CD4-positive, CD25-positive, alpha-beta regulatory T cell (primary cell): ENCODE measurements around the gene ALG14. TPM values are rescaled to one million over a fixed set of nuclear protein-coding genes. Genes with fewer than 3 reads are reported as not detected.
"Not testable (repeated sequence)": the region's sequence is repeated elsewhere in the genome, so short reads cannot be mapped to it uniquely, and the experiment has no call there.

ENCODE experiments used
- ATAC-seq, 2 donors: fragments of 150-1000 bp; cut with Tn5 transposase; one replicate each; pipeline ENCODE4 v1.10.0; 2021; ENCODE audit warnings: low read depth in 2 of 2, moderate number of reproducible peaks in 2 of 2, moderate library complexity in 1 of 2
- DNase-seq, 3 donors: peaks; one replicate each; pipeline versions ENCODE4 v3.0.0 to v3.0.0-alpha.2; 2012 to 2022; ENCODE audit warnings: mixed read lengths in 1 of 3
- H3K27ac ChIP-seq: one replicate; pipeline ENCODE4 v1.7.0; 2013; ENCODE audit warnings: mild to moderate bottlenecking, low read length; ENCODE audit not compliant: insufficient read depth, poor library complexity, severe bottlenecking
- H3K27me3 ChIP-seq: one replicate; pipeline ENCODE4 v1.7.0; 2013; ENCODE audit warnings: low read length; ENCODE audit not compliant: control insufficient read depth, insufficient read depth
- H3K36me3 ChIP-seq: one replicate; pipeline ENCODE4 v1.7.0; 2013; ENCODE audit warnings: mild to moderate bottlenecking, low read length, moderate library complexity; ENCODE audit not compliant: control insufficient read depth, insufficient read depth
- H3K4me1 ChIP-seq: 2 replicates; pipeline ENCODE4 v1.7.0; 2013; ENCODE audit warnings: mild to moderate bottlenecking, low read length; ENCODE audit not compliant: insufficient read depth, control insufficient read depth, poor library complexity, severe bottlenecking
- H3K4me3 ChIP-seq: one replicate; pipeline ENCODE4 v1.7.0; 2013; ENCODE audit warnings: low read depth, mild to moderate bottlenecking, low read length, moderate library complexity
- H3K9me3 ChIP-seq, 2 experiments: 1 replicate in 1 of 2; 2 replicates in 1 of 2; pipeline ENCODE4 v1.7.0; 2013; ENCODE audit warnings: low read length in 2 of 2, mild to moderate bottlenecking in 1 of 2, moderate library complexity in 1 of 2; ENCODE audit not compliant: control insufficient read depth in 2 of 2
- H3K27ac Mint-ChIP-seq, 3 donors: one replicate each; pipeline ENCODE4 v1.8.0; 2020 to 2022; ENCODE audit warnings: mild to moderate bottlenecking in 3 of 3, mixed read lengths in 3 of 3, moderate library complexity in 2 of 3
- H3K27me3 Mint-ChIP-seq: one replicate; pipeline ENCODE4 v1.8.0; 2022; ENCODE audit warnings: mild to moderate bottlenecking, mixed read lengths
- H3K36me3 Mint-ChIP-seq: one replicate; pipeline ENCODE4 v1.8.0; 2020; ENCODE audit warnings: mixed read lengths
- H3K4me1 Mint-ChIP-seq, 4 donors: one replicate each; pipeline ENCODE4 v1.8.0; 2020 to 2022; ENCODE audit warnings: mixed read lengths in 4 of 4, mild to moderate bottlenecking in 1 of 4
- H3K4me3 Mint-ChIP-seq, 4 donors: one replicate each; pipeline ENCODE4 v1.8.0; 2020 to 2022; ENCODE audit warnings: mild to moderate bottlenecking in 4 of 4, mixed read lengths in 4 of 4, moderate library complexity in 3 of 4
- H3K9me3 Mint-ChIP-seq, 7 donors: one replicate each; pipeline ENCODE4 v1.8.0; 2020 to 2022; ENCODE audit warnings: mixed read lengths in 7 of 7, mild to moderate bottlenecking in 3 of 7, moderate library complexity in 2 of 7
- polyA plus RNA-seq, 4 donors: library from polyadenylated mRNA; unstranded; fragments of 300-500 nt; fragmentation: Illumina TruSeq; gene quantifications; one replicate each; pipeline ENCODE4 v1.2.3, GENCODE V29; 2021
- total RNA-seq: library from RNA; stranded (reverse); gene quantifications from one replicate; pipeline ENCODE4 v1.2.3, GENCODE V29; 2022

ALG14 gene
- total and polyA plus RNA-seq, 5 donors from 2014 or later: 1.2 to 11.0 (median 5.7) TPM

GRCh38 chr1:95028954-95029353, 43.8 kb downstream of the ALG14 start:
- H3K4me1 Mint-ChIP-seq: no peaks in the 10 kb centered on the region
- Histone ChIP-seq H3K27me3 (no peaks in the 10 kb centered on the region), H3K4me3 (no peak overlapping the region)

GRCh38 chr1:95027046-95027445, 45.7 kb downstream of the ALG14 start:
- Mint-ChIP-seq H3K27me3 (no peaks in the 10 kb centered on the region), H3K4me1 (no peaks in the 10 kb centered on the region), H3K4me3 (no peak overlapping the region), H3K9me3 (peaks cover 0 to 6% (median 0%) of the 10 kb centered on the region in 7 donors), H3K36me3 (peaks cover 50% of the 10 kb centered on the region), H3K27ac (no peak overlapping the region)
- H3K9me3 ChIP-seq: peaks cover 0 to 1% of the 10 kb centered on the region in 2 experiments
- no peaks in the 10 kb centered on the region for H3K4me1 ChIP-seq
- no peak overlapping the region for H3K27ac ChIP-seq
- no peaks in the 10 kb centered on the region for H3K27me3 ChIP-seq
- no peak overlapping the region for H3K4me3 ChIP-seq
- H3K36me3 ChIP-seq: peaks cover 4% of the 10 kb centered on the region
- no peak for ATAC-seq
- no peak for DNase-seq

More at GRCh38 chr1:95028954-95029353, 43.8 kb downstream of the ALG14 start:
- peaks cover 0 to 6% (median 0%) of the 10 kb centered on the region in 7 donors for H3K9me3 Mint-ChIP-seq
- H3K4me1 ChIP-seq: no peaks in the 10 kb centered on the region
- H3K36me3 ChIP-seq: peaks cover 4% of the 10 kb centered on the region
- no peaks in the 10 kb centered on the region for H3K27me3 Mint-ChIP-seq
- no peak overlapping the region for H3K27ac Mint-ChIP-seq
- no peak overlapping the region for H3K27ac ChIP-seq
- DNase-seq (no peak), ATAC-seq (no peak)
- H3K36me3 Mint-ChIP-seq: peaks cover 43% of the 10 kb centered on the region
- peaks cover 0 to 1% of the 10 kb centered on the region in 2 experiments for H3K9me3 ChIP-seq
- no peak overlapping the region for H3K4me3 Mint-ChIP-seq

- Histone ChIP-seq H3K27ac (no peak overlapping the region), H3K36me3 (peaks cover 4% of the 10 kb centered on the region), H3K27me3 (no peaks in the 10 kb centered on the region), H3K9me3 (no peaks in the 10 kb centered on the region), H3K4me3 (no peak overlapping the region), H3K4me1 (no peaks in the 10 kb centered on the region)
- H3K4me1 Mint-ChIP-seq: no peaks in the 10 kb centered on the region
- no peaks in the 10 kb centered on the region for H3K27me3 Mint-ChIP-seq
- no peaks in the 10 kb centered on the region for H3K9me3 Mint-ChIP-seq
- peaks cover 45% of the 10 kb centered on the region for H3K36me3 Mint-ChIP-seq
- no peak overlapping the region for H3K27ac Mint-ChIP-seq
- DNase-seq: no peak
- H3K4me3 Mint-ChIP-seq: no peak overlapping the region
- ATAC-seq: no peak
These were observed 49.2 kb downstream of the ALG14 start for GRCh38 chr1:95023399-95024043.

- H3K36me3 ChIP-seq: peaks cover 4% of the 10 kb centered on the region
- H3K27me3 Mint-ChIP-seq: no peaks in the 10 kb centered on the region
- H3K9me3 Mint-ChIP-seq: no peaks in the 10 kb centered on the region
- H3K27ac Mint-ChIP-seq: no peak overlapping the region
- no peak overlapping the region for H3K4me3 ChIP-seq
- H3K9me3 ChIP-seq: no peaks in the 10 kb centered on the region
- no peaks in the 10 kb centered on the region for H3K27me3 ChIP-seq
- ATAC-seq (no peak), DNase-seq (no peak)
- no peaks in the 10 kb centered on the region for H3K4me1 Mint-ChIP-seq
- H3K4me3 Mint-ChIP-seq: no peak overlapping the region
- H3K36me3 Mint-ChIP-seq: peaks cover 39% of the 10 kb centered on the region
- H3K27ac ChIP-seq: no peak overlapping the region
- no peaks in the 10 kb centered on the region for H3K4me1 ChIP-seq
These were observed 50.2 kb downstream of the ALG14 start for GRCh38 chr1:95022644-95022926.

- Mint-ChIP-seq H3K4me3 (no peak overlapping the region), H3K27ac (no peak overlapping the region), H3K27me3 (no peaks in the 10 kb centered on the region), H3K9me3 (no peaks in the 10 kb centered on the region), H3K36me3 (peaks cover 34% of the 10 kb centered on the region), H3K4me1 (no peaks in the 10 kb centered on the region)
- no peak overlapping the region for H3K4me3 ChIP-seq
- no peak for ATAC-seq
- H3K9me3 ChIP-seq: no peaks in the 10 kb centered on the region
- no peak for DNase-seq
- peaks cover 4% of the 10 kb centered on the region for H3K36me3 ChIP-seq
- H3K27me3 ChIP-seq: no peaks in the 10 kb centered on the region
- H3K27ac ChIP-seq: no peak overlapping the region
- H3K4me1 ChIP-seq: no peaks in the 10 kb centered on the region
These were observed 50.7 kb downstream of the ALG14 start for GRCh38 chr1:95021805-95022643.

- peaks cover 26% of the 10 kb centered on the region for H3K36me3 Mint-ChIP-seq
- H3K9me3 Mint-ChIP-seq: no peaks in the 10 kb centered on the region
- Histone ChIP-seq H3K27ac (no peak overlapping the region), H3K36me3 (no peaks in the 10 kb centered on the region), H3K9me3 (no peaks in the 10 kb centered on the region), H3K4me1 (no peaks in the 10 kb centered on the region), H3K27me3 (no peaks in the 10 kb centered on the region), H3K4me3 (no peak overlapping the region)
- H3K27me3 Mint-ChIP-seq: no peaks in the 10 kb centered on the region
- no peak for DNase-seq
- no peaks in the 10 kb centered on the region for H3K4me1 Mint-ChIP-seq
- H3K4me3 Mint-ChIP-seq: peak overlapping the region in 1 of 4 donors; percentile 32
- no peak overlapping the region for H3K27ac Mint-ChIP-seq
- no peak for ATAC-seq
These were observed 51.6 kb downstream of the ALG14 start for GRCh38 chr1:95021119-95021518.

- not testable (repeated sequence) for H3K27ac ChIP-seq, H3K4me1 Mint-ChIP-seq, H3K4me3 ChIP-seq, H3K9me3 Mint-ChIP-seq, H3K27ac Mint-ChIP-seq, H3K36me3 ChIP-seq, DNase-seq, H3K27me3 ChIP-seq, H3K27me3 Mint-ChIP-seq, H3K4me1 ChIP-seq, ATAC-seq, H3K9me3 ChIP-seq, H3K4me3 Mint-ChIP-seq
- H3K36me3 Mint-ChIP-seq: peaks cover 22% of the 10 kb centered on the region
These were observed 53.3 kb downstream of the ALG14 start for GRCh38 chr1:95019466-95019865.
